ENCODE results near the gene BAD. TPM values are rescaled to one million over a fixed set of nuclear protein-coding genes. Genes with fewer than 3 reads are reported as not detected.

BAD gene
- total RNA-seq, 2 donors from 2014 or later: 21.5 to 38.5 TPM

GRCh38 chr11:64225608-64226506, 58.6 kb downstream of the BAD start, which contains the start of the genes NUDT22 and TRPT1:
Gene NUDT22 (plus strand): TSS chr11:64226274. CDS start chr11:64226653, 379 bp downstream.
Gene TRPT1 (minus strand): TSS chr11:64226186. CDS start chr11:64225860, 326 bp downstream.
- no peaks in the 10 kb centered on the region for H3K4me1 Mint-ChIP-seq
- H3K36me3 Mint-ChIP-seq (ENCODE audit: low read depth): peaks cover 64% of the 10 kb centered on the region
- H3K27me3 Mint-ChIP-seq: no peaks in the 10 kb centered on the region
- H3K27ac Mint-ChIP-seq: peak within 1 kb of the TSS; percentile 85
- peak; percentile 77 for ATAC-seq (replicated peaks)
- no peaks in the 10 kb centered on the region for H3K9me3 Mint-ChIP-seq
- peak within 1 kb of the TSS; percentile 91 for H3K4me3 Mint-ChIP-seq

GRCh38 chr11:64224891-64225607, 59.4 kb downstream of the BAD start:
- Mint-ChIP-seq H3K4me1 (no peaks in the 10 kb centered on the region), H3K27ac (peak overlapping the region; percentile 67), H3K9me3 (no peaks in the 10 kb centered on the region), H3K4me3 (peak overlapping the region; percentile 91), H3K36me3 (ENCODE audit: low read depth) (peaks cover 71% of the 10 kb centered on the region), H3K27me3 (no peaks in the 10 kb centered on the region)
- no peak for ATAC-seq (replicated peaks)

GRCh38 chr11:64224151-64224890, 60.1 kb downstream of the BAD start:
- Mint-ChIP-seq H3K27ac (peak overlapping the region; percentile 67), H3K36me3 (ENCODE audit: low read depth) (peaks cover 71% of the 10 kb centered on the region), H3K4me1 (no peaks in the 10 kb centered on the region), H3K27me3 (no peaks in the 10 kb centered on the region), H3K4me3 (peak overlapping the region; percentile 91), H3K9me3 (no peaks in the 10 kb centered on the region)
- ATAC-seq (replicated peaks): no peak

GRCh38 chr11:64223001-64223651, 61.3 kb downstream of the BAD start:
- H3K27ac Mint-ChIP-seq: no peak overlapping the region
- no peaks in the 10 kb centered on the region for H3K4me1 Mint-ChIP-seq

GRCh38 chr11:64222651-64223000, 61.8 kb downstream of the BAD start:
- no peak for ATAC-seq (replicated peaks)
- Mint-ChIP-seq H3K36me3 (ENCODE audit: low read depth) (peaks cover 71% of the 10 kb centered on the region), H3K27me3 (no peaks in the 10 kb centered on the region), H3K4me1 (no peaks in the 10 kb centered on the region), H3K4me3 (no peak overlapping the region), H3K9me3 (no peaks in the 10 kb centered on the region), H3K27ac (no peak overlapping the region)

More at GRCh38 chr11:64223001-64223651, 61.3 kb downstream of the BAD start:
- Mint-ChIP-seq H3K36me3 (ENCODE audit: low read depth) (peaks cover 71% of the 10 kb centered on the region), H3K27me3 (no peaks in the 10 kb centered on the region), H3K4me3 (no peak overlapping the region), H3K9me3 (no peaks in the 10 kb centered on the region)
- no peak for ATAC-seq (replicated peaks)

- no peak overlapping the region for H3K4me3 Mint-ChIP-seq
- H3K27ac Mint-ChIP-seq: no peak overlapping the region
- no peaks in the 10 kb centered on the region for H3K9me3 Mint-ChIP-seq
- peaks cover 77% of the 10 kb centered on the region for H3K36me3 Mint-ChIP-seq (ENCODE audit: low read depth)
- no peaks in the 10 kb centered on the region for H3K27me3 Mint-ChIP-seq
- H3K4me1 Mint-ChIP-seq: no peaks in the 10 kb centered on the region
- ATAC-seq (replicated peaks): no peak
Observed at GRCh38 chr11:64220798-64221197, 63.7 kb downstream of the BAD start.

GRCh38 chr11:64220271-64220670, 64.2 kb downstream of the BAD start:
- Mint-ChIP-seq H3K9me3 (no peaks in the 10 kb centered on the region), H3K27me3 (no peaks in the 10 kb centered on the region), H3K36me3 (ENCODE audit: low read depth) (peaks cover 83% of the 10 kb centered on the region), H3K27ac (no peak overlapping the region), H3K4me3 (no peak overlapping the region), H3K4me1 (peaks cover 1% of the 10 kb centered on the region)
- no peak for ATAC-seq (replicated peaks)

Other genes starting within 250 kb of the BAD start
- gene FLRT1, start 248.7 kb downstream of the BAD start, total RNA-seq: not detected
- 1 to 10 TPM; 5.4 to 9.6 TPM for gene MACROD1, start 118.6 kb downstream of the BAD start, total RNA-seq
- 100 to 1,000 TPM; 259 to 462 TPM for gene STIP1, start 98.5 kb downstream of the BAD start, total RNA-seq
- 100 to 1,000 TPM; 172 to 191 TPM for gene FERMT3, start 77.9 kb downstream of the BAD start, total RNA-seq
- 10 to 100 TPM; 20.3 to 48.4 TPM for gene TRPT1, start 58.5 kb downstream of the BAD start, total RNA-seq
- 10 to 100 TPM; 77.4 to 98.4 TPM for gene NUDT22, start 58.4 kb downstream of the BAD start, total RNA-seq
- gene DNAJC4, start 54.1 kb downstream of the BAD start, total RNA-seq: 10 to 100 TPM; 19.9 to 39.7 TPM
- 10 to 100 TPM; 74.1 to 83.5 TPM for gene VEGFB, start 50.1 kb downstream of the BAD start, total RNA-seq
- gene FKBP2, start 43.6 kb downstream of the BAD start, total RNA-seq: 10 to 100 TPM; 16.3 to 45.2 TPM
- gene PPP1R14B, start 37.7 kb downstream of the BAD start, total RNA-seq: 100 to 1,000 TPM; 236 to 276 TPM
- gene PLCB3, start 33.1 kb downstream of the BAD start, total RNA-seq: 10 to 100 TPM; 13.1 to 22.8 TPM
- 10 to 100 TPM; 40.6 to 41.4 TPM for gene GPR137, start 1.2 kb upstream of the BAD start, total RNA-seq
- not detected for gene KCNK4, start 6.6 kb upstream of the BAD start, total RNA-seq
- gene CATSPERZ, start 15.7 kb upstream of the BAD start, total RNA-seq: not detected
- gene ESRRA, start 20.9 kb upstream of the BAD start, total RNA-seq: 10 to 100 TPM; 31.2 to 55.7 TPM
- gene TRMT112, start 32.9 kb upstream of the BAD start, total RNA-seq: 100 to 1,000 TPM; 157 to 218 TPM
- 100 to 1,000 TPM; 124 to 164 TPM for gene PRDX5, start 33.5 kb upstream of the BAD start, total RNA-seq
- 100 to 1,000 TPM; 120 to 125 TPM for gene CCDC88B, start 55.5 kb upstream of the BAD start, total RNA-seq
- 10 to 100 TPM; 14.8 to 33.3 TPM for gene RPS6KA4, start 74.5 kb upstream of the BAD start, total RNA-seq

Data from activated T-helper 17 cell treated with anti-CD3 and anti-CD28 coated beads, Interleukin-2, amount 50 U/mL, for 72 hours (primary cell).